H1 (cell line): Measurements from ENCODE around the gene SAMD14. TPM values are rescaled to one million over a fixed set of nuclear protein-coding genes. Genes with fewer than 3 reads are reported as not detected.

Source experiments
- ASH2L ChIP-seq: fragments of 200-600, 300-600 bp; sonication (generic); IDR thresholded peaks from one replicate; pipeline ENCODE4 v1.7.1; 2017; ENCODE audit warnings: low read length
- ATF2 ChIP-seq: IDR thresholded peaks from 2 replicates; pipeline ENCODE4 v1.6.1; 2012; ENCODE audit warnings: low read length, inconsistent platforms
- BRCA1 ChIP-seq: IDR thresholded peaks from 2 replicates; pipeline ENCODE4 v1.6.1; 2012; ENCODE audit warnings: low read depth, low read length, improper control_type of control experiment
- CHD1 ChIP-seq: IDR thresholded peaks from 2 replicates; pipeline ENCODE4 v1.6.1; 2012; ENCODE audit warnings: low read depth, low read length, improper control_type of control experiment
- E2F6 ChIP-seq: IDR thresholded peaks from 2 replicates; pipeline ENCODE4 v1.6.1; 2012; ENCODE audit warnings: inconsistent platforms
- FOSL1 ChIP-seq: IDR thresholded peaks from 2 replicates; pipeline ENCODE4 v1.6.1; 2011; ENCODE audit warnings: mild to moderate bottlenecking, low read depth, low read length, moderate library complexity; ENCODE audit not compliant: insufficient read depth
- HDAC2 ChIP-seq, 2 experiments: fragments of 300-600 bp in 1 of 2; sonication (generic) in 1 of 2; IDR thresholded peaks; 2 replicates each; pipeline ENCODE4 v1.6.1; 2011 to 2012; ENCODE audit warnings: low read depth in 2 of 2, low read length in 2 of 2, mild to moderate bottlenecking in 2 of 2, moderate library complexity in 2 of 2, borderline replicate concordance in 1 of 2, inconsistent platforms in 1 of 2
- HDAC6 ChIP-seq: IDR thresholded peaks from one replicate; pipeline ENCODE4 v1.7.1; 2012; ENCODE audit warnings: low read depth, mild to moderate bottlenecking, inconsistent platforms, low read length, moderate library complexity
- JUN ChIP-seq: IDR thresholded peaks from 2 replicates; pipeline ENCODE4 v1.6.1; 2011; ENCODE audit warnings: low read depth, mild to moderate bottlenecking, improper control_type of control experiment, low read length
- KDM4A ChIP-seq: IDR thresholded peaks from one replicate; pipeline ENCODE4 v1.7.1; 2012; ENCODE audit warnings: low read depth, mild to moderate bottlenecking, moderate library complexity, low read length, inconsistent platforms; ENCODE audit not compliant: severe bottlenecking
- MAX ChIP-seq: IDR thresholded peaks from 2 replicates; pipeline ENCODE4 v1.6.1; 2012; ENCODE audit warnings: inconsistent platforms
- PHF8 ChIP-seq: fragments of 200-600 bp; sonication (generic); conservative IDR thresholded peaks from 2 replicates; pipeline ENCODE4 v1.7.1; 2012; ENCODE audit warnings: low read depth, mild to moderate bottlenecking, inconsistent platforms, low read length, moderate library complexity
- POU5F1 ChIP-seq: IDR thresholded peaks from 2 replicates; pipeline ENCODE4 v1.6.1; 2011; ENCODE audit warnings: low read depth, mild to moderate bottlenecking, low read length, moderate library complexity
- RNF2 ChIP-seq: fragments of 200-900, 300-1000 bp; sonication (generic); IDR thresholded peaks from 2 replicates; pipeline ENCODE4 v1.7.1; 2016; ENCODE audit warnings: borderline replicate concordance, low read depth, mild to moderate bottlenecking, antibody characterized with exemption, low read length; ENCODE audit not compliant: poor library complexity, severe bottlenecking; ENCODE audit errors: missing control alignments
- SAP30 ChIP-seq: fragments of 300-600 bp; sonication (generic); IDR thresholded peaks from 2 replicates; pipeline ENCODE4 v1.7.1; 2012; ENCODE audit warnings: low read length, moderate library complexity, mild to moderate bottlenecking, inconsistent platforms; ENCODE audit not compliant: insufficient read depth, insufficient replicate concordance
- SIRT6 ChIP-seq: IDR thresholded peaks from one replicate; pipeline ENCODE4 v1.7.1; 2012; ENCODE audit warnings: low read length, inconsistent platforms
- SIX5 ChIP-seq: IDR thresholded peaks from 2 replicates; pipeline ENCODE4 v1.6.1; 2011; ENCODE audit warnings: mild to moderate bottlenecking, low read depth, low read length
- SP1 ChIP-seq: IDR thresholded peaks from 2 replicates; pipeline ENCODE4 v1.6.1; 2011; ENCODE audit warnings: low read depth, low read length
- TEAD4 ChIP-seq: IDR thresholded peaks from 2 replicates; pipeline ENCODE4 v1.6.1; 2012; ENCODE audit warnings: low read depth, low read length, inconsistent platforms, mixed read lengths
- ZNF274 ChIP-seq: IDR thresholded peaks from 2 replicates; pipeline ENCODE4 v1.7.0; 2012; ENCODE audit warnings: low read length, borderline replicate concordance; ENCODE audit errors: extremely low read depth
- polyA plus RNA-seq, 7 experiments: library from polyadenylated mRNA; depleted of rRNA in 3 of 7; stranded (reverse) in 5 of 7; unstranded in 2 of 7; fragments of >200 nt in 5 of 7; fragments of 200-250 nt in 2 of 7; gene quantifications; 1 replicate in 5 of 7; 2 replicates in 1 of 7; 4 replicates in 1 of 7; pipeline versions ENCODE4 v1.2.1 to v1.2.3, GENCODE V29; 2011 to 2013; ENCODE audit warnings: missing spikeins in 2 of 7, mixed read lengths in 2 of 7
- total RNA-seq: library from RNA; stranded (reverse); fragmentation: NEBNext Ultra II Directional; extraction: Animal tissue kit (Norgen Biotek cat#: 25700); gene quantifications from 2 replicates; pipeline ENCODE4 v1.2.1, GENCODE V29; 2021

SAMD14 gene
- total and polyA plus RNA-seq, 2 of the 8 experiments (the other 6 are each of a cell fraction or from before 2014, with no cell fraction given): 5.7 to 5.8 TPM

GRCh38 chr17:50161023-50161910, 31.3 kb upstream of the SAMD14 start (continued):
- TF ChIP-seq TEAD4: peak; percentile 16; the same call in 1 of the 2 replicates
- peak; percentile 31 for TF ChIP-seq PHF8
- TF ChIP-seq KDM4A: peak; percentile 74
- no peak for TF ChIP-seq ZNF274
- TF ChIP-seq FOSL1: no peak
- no peak for TF ChIP-seq JUN
- no peak for TF ChIP-seq POU5F1
- no peak for TF ChIP-seq SIRT6
- no peak for TF ChIP-seq CHD1
- TF ChIP-seq SAP30: no peak
- TF ChIP-seq BRCA1: no peak
- TF ChIP-seq SP1: no peak
- no peak for TF ChIP-seq HDAC2 (IDR thresholded peaks at IDR 0.05; ENCODE audit: borderline replicate concordance in 1 of 2, low read depth in 2 of 2, low read length in 2 of 2)
- no peak for TF ChIP-seq HDAC6
- 0 out of 2 replicates have a peak, but pooled peaks have one; percentile 22 for TF ChIP-seq ATF2
- TF ChIP-seq ASH2L: peak; percentile 48
- peak; percentile 87 for TF ChIP-seq MAX
- no peak for TF ChIP-seq RNF2
- no peak for TF ChIP-seq SIX5
- peak; percentile 91 for TF ChIP-seq E2F6
